GM18520 (cell line): ENCODE data around the gene SFXN1.

ENCODE experiments used
- ATAC-seq: cut with Tn5 transposase; IDR thresholded peaks from one replicate; pipeline ENCODE4 v1.9.1; 2021; ENCODE audit not compliant: unreplicated experiment

The SFXN1 gene

GRCh38 chr5:175569701-175570100 lies 91.3 kb downstream of the SFXN1 start:
- no peak for ATAC-seq

GRCh38 chr5:175572886-175573285 lies 94.5 kb downstream of the SFXN1 start:
- no peak for ATAC-seq

- ATAC-seq = no peak
Observed at GRCh38 chr5:175573493-175574269, 95.3 kb downstream of the SFXN1 start.

DNA sequence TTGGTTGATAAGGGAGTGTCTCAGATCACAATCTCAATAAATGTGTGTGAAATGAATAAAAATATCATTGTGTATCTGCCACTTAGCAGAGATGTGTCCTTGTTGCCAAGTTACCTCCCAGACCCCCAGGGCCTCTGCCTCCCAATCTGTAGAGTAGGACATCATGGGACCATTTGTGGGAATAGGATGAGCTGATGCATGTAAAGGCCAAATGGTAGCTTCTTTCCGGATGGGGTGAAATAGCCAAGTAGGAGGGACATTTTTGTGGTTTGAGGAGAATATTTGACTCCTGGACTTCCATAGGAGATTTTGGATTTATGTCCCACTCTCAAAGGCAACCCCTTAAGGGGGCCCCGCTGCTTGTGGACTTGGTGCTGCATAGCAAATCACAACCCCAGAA lies 96.9 kb downstream of the SFXN1 start:
- no peak for ATAC-seq

- no peak for ATAC-seq
Observed at GRCh38 chr5:175576096-175576495, 97.7 kb downstream of the SFXN1 start.

DNA sequence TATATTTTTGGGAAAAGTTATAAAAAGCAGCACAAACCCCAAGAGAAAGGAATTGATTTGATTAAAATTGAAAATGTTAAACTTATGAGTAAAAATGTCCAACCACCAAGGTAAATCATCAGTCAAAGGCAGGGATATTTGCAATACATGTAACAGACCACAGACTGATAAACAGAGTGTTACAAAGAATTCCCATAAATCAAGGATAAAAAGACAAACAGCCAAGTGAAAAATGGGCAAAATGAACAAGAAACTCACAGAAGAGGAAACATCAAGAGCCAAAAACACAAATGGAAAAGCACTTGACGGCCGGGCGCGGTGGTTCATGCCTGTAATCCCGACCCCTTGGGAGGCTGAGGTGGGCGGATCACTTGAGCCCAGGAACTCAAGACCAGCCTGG lies 98.2 kb downstream of the SFXN1 start:
- no peak for ATAC-seq
